Activated naive CD8-positive, alpha-beta T cell treated with anti-CD3 and anti-CD28 coated beads, Interleukin-2, amount 10 ng/mL, durations not matched to agents 7 days and 5 days (primary cell): ENCODE measurements around the gene WDR73. TPM values are rescaled to one million over a fixed set of nuclear protein-coding genes. Genes with fewer than 3 reads are reported as not detected.

Experiments used
- total RNA-seq, 2 experiments: library from RNA; stranded (reverse); gene quantifications; one replicate each; pipeline ENCODE4 v1.2.3, GENCODE V29; 2021

Gene WDR73
- total RNA-seq, 2 experiments from 2014 or later, result 26.8 to 27.9 TPM

Other genes starting within 250 kb of the WDR73 start
- 10 to 100 TPM in 1 of 2 experiments, 1 to 10 TPM in 1; 9.6 to 10.9 TPM for gene ZSCAN2, start 53.3 kb downstream of the WDR73 start, total RNA-seq
- 1 to 10 TPM; 1.1 to 1.7 TPM for gene NMB, start 3.9 kb upstream of the WDR73 start, total RNA-seq
- gene SEC11A, start 61.9 kb upstream of the WDR73 start, total RNA-seq, result 10 to 100 TPM; 97.1 to 99.1 TPM
- gene ZNF592, start 94.3 kb upstream of the WDR73 start, total RNA-seq, result 10 to 100 TPM; 35.6 TPM
- gene ALPK3, start 163.1 kb upstream of the WDR73 start, total RNA-seq, result under 1 TPM; 0.17 to 0.28 TPM
- gene SLC28A1, start 230.4 kb upstream of the WDR73 start, total RNA-seq, result not detected